SH-SY5Y (cell line): Measurements from ENCODE around the gene BIRC2.

ENCODE experiments used
- GATA2 ChIP-seq: IDR thresholded peaks from 2 replicates; pipeline ENCODE4 v1.6.1; 2011; ENCODE audit warnings: mild to moderate bottlenecking, low read depth, low read length
- GATA3 ChIP-seq: IDR thresholded peaks from 2 replicates; pipeline ENCODE4 v1.6.1; 2011; ENCODE audit warnings: low read depth, mild to moderate bottlenecking, low read length, moderate library complexity

The BIRC2 gene

DNA sequence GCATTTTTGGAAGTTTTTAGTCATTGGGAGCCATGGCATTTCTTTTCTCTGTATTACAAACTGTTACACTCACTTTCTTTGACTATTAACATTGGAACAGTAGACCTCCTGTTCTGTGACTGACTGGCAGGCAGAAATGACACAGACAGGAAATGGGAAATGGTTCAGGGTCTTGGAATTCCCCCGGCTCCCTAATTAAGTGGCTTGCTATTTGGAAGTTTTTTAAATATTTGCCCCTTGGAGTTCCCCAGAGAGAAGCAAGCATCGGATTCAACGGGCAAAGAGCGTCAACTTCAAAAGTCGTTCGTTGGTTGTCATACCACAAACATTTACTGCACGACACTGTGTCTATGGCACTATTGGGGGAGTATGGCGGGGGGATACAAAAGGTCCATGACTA lies 1.1 kb upstream of the BIRC2 start:
- TF ChIP-seq GATA3 (no peak), GATA2 (no peak)

- no peak for TF ChIP-seq GATA3
- TF ChIP-seq GATA2 = no peak
These were observed 612 bp upstream of the BIRC2 start for GRCh38 chr11:102346456-102346747.

DNA sequence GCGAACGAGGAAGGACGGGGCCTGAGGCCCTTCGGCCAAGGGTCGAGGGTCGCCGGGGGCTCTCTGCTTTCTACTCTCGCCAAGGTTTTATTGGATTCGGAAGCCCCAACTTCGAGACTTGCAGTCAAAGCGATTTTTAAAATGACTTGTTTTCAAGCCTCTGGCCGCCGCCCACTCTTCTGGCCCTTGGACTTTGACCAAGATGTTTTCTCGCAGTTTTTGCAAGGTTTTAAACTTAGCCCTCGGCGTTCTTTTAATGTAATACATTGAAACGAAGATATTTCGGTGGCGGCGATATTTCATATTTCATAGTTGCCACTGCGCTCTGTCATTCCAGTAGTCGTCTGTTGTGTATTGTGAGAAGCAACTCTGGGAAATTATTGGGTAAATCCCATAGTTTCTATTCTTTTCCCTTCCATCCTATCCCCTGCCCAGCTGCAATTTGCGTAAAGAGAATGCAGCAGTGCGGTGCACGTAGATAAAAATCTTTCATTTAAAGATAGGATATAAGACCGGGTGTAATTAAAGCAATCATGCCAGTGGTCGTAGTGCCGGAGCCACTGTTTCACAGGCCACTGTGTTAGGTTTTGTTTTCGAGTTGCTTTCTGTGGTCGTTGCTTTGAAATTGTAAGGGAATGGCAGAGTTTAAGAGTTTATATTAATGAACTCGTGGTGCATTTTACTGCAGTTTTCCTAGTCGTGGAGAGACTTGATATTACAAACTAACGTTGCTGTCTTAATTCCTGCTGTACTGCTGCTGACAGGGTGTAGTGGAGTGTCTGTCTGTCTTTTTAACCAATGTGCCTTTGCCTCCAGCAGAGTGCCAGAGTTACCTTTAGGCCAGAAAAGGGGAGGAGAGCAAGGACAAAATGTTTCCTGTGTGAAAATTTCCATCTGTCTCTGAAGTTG lies 702 bp downstream of the BIRC2 start:
- TF ChIP-seq GATA2 (no peak), GATA3 (no peak)

DNA sequence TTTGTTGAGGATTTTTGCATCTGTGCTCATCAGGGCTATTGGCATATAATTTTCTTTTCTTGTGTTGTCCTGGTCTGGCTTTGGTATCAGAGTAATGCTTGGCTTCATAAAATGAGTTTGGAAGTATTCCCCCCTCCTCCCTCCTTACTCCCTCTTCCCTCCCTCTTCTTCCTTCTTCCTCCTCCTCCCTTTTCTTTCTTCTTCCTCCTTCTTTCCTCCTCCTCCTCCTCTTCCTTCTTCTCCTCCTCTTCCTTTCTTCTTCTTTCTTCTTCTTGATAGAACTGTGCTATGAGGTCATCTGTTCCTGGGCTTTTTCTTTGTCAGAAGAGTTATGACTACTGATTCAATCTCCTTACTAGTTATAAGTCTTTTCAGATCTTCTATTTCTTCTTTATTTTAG lies 10.1 kb downstream of the BIRC2 start:
- TF ChIP-seq GATA2 (no peak), GATA3 (no peak)

- TF ChIP-seq GATA3 (no peak), GATA2 (no peak)
These were observed 12.4 kb downstream of the BIRC2 start for GRCh38 chr11:102359372-102359771.

GRCh38 chr11:102360681-102361080 lies 13.7 kb downstream of the BIRC2 start:
- TF ChIP-seq GATA2 = no peak
- no peak for TF ChIP-seq GATA3

DNA sequence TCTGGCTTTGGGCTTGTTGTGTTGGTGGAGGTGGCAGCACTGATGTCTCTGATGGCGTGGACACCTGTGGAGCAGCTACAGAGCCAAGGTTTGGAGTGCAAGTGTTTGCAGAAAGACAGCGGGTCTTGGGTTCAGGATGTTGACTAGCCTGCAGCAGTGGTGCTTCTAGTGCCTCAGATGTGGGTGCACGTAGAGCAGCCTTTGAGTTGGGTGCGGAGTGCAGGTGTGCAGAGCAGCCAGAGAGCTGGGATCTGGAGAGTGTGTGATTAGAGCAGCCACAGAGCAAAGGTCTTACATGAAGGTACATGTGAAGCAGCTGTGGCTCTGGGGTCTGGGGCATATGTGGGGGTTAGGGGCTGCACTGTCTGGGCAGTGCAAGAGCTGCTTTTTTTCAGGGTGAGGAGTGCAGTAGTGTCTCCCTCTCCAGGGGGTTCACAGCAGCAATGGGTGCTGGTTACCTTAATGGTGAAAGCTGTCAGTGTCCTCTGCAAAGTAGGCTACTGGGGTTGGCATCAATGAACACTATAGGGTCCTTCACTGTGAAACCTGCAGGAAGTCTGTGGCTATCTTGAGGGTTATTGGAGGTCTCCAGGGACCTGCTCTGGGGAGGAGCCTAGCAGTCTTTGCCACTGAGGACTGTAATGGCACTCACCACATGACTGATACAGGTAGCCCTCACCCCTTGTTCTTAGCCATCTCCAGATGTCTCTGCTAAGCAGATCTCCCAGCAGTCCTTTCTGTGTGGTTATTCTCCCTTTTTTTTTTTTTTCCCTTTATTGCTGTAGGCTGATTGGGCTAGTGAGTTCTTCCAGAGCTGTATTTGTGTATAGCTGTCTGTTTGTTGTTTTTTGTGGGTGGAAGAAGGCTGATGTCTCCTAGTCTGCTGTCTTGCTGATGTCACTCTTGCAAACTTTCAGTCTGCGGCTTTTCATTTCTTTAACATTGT lies 14.3 kb downstream of the BIRC2 start:
- TF ChIP-seq GATA2 = no peak
- no peak for TF ChIP-seq GATA3

DNA sequence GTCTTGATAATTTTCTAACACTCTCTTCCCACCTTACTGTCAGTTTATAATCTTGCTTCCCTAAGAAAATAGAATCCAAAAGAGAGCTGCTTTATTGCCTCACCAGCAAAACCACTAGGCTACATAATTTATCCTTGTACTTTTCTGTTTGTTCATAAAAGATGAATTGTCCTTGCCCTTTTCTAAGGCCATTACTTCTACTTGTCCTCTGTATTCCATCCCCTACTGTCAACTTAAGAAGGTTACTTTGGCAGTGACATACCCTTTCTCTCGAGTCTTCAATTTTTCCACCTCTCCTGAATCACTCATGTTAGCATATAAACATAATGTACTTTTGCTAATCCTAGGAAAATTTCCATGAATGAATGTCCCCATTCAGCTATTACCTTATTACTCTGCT lies 18.0 kb downstream of the BIRC2 start:
- TF ChIP-seq GATA3 (no peak), GATA2 (no peak)

DNA sequence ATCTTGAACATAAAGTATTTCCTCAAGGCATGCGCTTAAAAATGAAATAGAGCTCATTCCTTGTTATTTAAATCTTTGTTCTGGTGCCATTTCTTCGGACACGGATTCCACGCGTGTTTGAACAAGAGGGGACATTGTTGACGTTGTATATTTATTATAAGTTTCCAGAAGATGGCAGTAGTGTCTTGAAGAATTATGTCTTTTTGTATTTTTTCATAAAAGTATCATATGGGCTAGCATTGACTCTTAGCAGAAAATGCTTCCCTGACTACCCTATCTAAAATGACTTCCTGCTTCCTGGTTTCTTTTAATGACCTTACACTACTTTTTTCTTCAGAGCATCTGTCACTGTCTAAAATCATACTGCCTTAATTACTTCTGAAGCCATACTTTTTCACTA lies 20.4 kb downstream of the BIRC2 start:
- no peak for TF ChIP-seq GATA3

DNA sequence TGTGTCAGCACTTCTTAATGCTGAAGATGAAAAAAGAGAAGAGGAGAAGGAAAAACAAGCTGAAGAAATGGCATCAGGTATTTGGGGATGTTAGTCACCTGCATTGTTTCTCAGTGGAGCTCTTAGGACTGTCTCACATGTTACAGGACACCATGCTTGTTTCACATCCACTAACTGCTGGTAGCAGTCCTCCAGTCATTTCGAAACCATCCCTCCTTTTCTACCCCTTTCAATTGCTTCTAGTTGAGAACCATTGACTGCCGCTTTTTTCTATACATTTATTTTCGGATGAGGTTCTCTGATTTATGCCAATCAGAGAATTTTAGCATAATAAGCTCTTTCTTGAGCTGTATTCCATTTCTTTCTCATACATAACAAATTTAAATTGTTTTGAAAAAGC lies 21.5 kb downstream of the BIRC2 start:
- TF ChIP-seq GATA2 = no peak
- no peak for TF ChIP-seq GATA3

DNA sequence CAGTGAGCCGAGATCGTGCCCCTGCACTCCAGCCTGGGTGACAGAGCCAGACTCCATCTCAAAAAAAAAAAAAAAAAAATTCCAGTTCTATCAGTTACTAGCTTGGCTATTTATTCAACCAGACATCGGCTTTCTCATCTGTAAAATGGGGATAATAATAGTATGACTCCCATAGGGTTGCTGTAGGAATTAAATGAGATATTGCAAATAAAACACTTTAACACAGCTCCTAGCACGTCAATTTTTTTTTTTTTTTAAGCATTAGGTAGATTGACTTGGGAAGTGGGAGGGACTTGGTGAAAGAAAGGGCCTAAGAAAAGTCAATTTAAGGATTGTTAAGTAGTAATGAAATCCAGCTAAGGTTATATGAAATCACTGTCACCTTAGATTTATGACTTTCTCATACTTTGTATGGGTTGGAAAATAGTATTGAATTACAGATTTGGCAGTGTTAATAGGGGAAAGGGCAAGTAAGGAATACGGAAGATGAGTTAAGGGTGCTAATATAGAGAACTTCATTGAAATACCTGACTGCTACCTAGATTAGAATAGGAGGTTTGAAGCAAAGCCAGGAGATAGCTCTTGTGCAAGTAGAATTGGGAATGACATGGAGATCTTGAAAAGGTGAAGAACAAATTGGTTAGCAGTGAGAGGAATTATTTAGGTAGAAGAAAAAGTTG lies 28.8 kb downstream of the BIRC2 start:
- TF ChIP-seq GATA2 (no peak), GATA3 (no peak)

GRCh38 chr11:102377891-102378290 lies 30.9 kb downstream of the BIRC2 start:
- no peak for TF ChIP-seq GATA3
- no peak for TF ChIP-seq GATA2

- no peak for TF ChIP-seq GATA3
- no peak for TF ChIP-seq GATA2
These were observed 31.8 kb downstream of the BIRC2 start for GRCh38 chr11:102378818-102379217.

GRCh38 chr11:102382384-102382783 lies 35.4 kb downstream of the BIRC2 start:
- TF ChIP-seq GATA2 = no peak
- no peak for TF ChIP-seq GATA3

DNA sequence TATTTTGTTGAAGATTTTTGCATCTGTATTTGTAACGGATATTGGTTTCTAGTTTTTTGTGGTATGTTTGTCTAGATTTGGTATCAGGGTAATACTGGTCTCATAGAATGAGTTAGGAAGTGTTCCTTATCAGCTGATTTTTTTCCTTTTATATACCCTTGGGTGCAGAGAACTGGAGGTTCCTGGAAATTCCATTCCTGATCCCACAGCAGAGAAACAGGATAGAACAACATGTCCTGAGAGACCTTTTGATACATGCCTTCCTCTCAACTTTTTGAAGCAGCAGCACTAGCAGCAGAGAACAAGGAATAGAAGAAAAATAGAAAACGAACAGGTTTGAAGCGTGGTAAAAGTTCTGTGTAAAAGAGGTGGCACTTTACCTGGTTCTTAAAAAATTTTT lies 36.8 kb downstream of the BIRC2 start:
- TF ChIP-seq GATA2 = no peak
- no peak for TF ChIP-seq GATA3

DNA sequence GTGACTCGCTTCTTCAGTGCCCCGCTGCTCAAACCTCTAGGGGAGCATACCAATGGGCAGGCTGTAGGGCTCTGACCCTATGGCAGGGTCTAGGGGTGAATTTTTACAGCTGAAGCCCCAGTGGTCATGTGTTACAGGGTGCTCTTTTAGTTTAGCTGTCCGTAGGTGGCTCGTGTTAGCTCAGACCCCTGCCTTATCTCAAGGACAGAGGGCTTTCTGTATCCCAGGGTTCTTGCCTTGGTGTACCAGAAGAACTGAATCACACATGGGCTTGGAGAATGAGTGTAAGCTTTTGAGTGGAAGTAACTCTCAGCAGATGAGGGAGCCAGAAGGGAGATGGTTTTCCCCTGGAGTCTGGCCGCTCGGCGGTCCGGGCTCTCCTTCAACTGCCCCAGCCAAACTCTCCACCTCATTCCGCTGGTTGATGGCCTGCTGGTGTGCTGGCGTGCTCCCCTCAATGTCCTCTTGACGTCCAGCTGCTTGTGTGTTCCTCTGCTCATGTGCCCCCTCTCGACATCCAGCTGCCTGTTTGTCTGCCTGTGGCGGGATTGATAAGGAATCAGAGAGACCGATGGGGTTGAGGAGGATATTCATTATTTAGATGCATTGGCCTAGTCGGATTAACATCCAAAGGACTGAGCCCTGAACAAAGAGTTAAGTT lies 37.5 kb downstream of the BIRC2 start:
- no peak for TF ChIP-seq GATA3
- TF ChIP-seq GATA2 = no peak
